ENCODE measurements around the gene KERA. TPM values are rescaled to one million over a fixed set of nuclear protein-coding genes. Genes with fewer than 3 reads are reported as not detected.
A peak's percentile ranks its signal among the peaks of the same experiment; 100 is the strongest.
"Not testable (repeated sequence)": the region's sequence is repeated elsewhere in the genome, so short reads cannot be mapped to it uniquely, and the experiment has no call there.

The KERA gene
- total RNA-seq: not detected
- long read RNA-seq: 0 reads

GRCh38 chr12:91057368-91058165 is at the start of gene KERA:
KERA (minus strand) TSS chr12:91058024; CDS start chr12:91056281, 1,743 bp downstream.
- DNase-seq (no peak), ATAC-seq (no peak)
- intact Hi-C loops (cut with micrococcal nuclease): no loop called here

GRCh38 chr12:91106283-91106682 is 48.5 kb upstream of the KERA start:
- intact Hi-C loops (cut with micrococcal nuclease): no loop called here
- ATAC-seq (no peak), DNase-seq (no peak)

- DNase-seq (no peak), ATAC-seq (peak; percentile 22)
- intact Hi-C loops (cut with micrococcal nuclease): no loop called here
Observed at GRCh38 chr12:91105807-91106206, 48.0 kb upstream of the KERA start.

- DNase-seq (no peak), ATAC-seq (no peak)
- intact Hi-C loops (cut with micrococcal nuclease): no loop called here
Observed at GRCh38 chr12:91104812-91105466, 47.1 kb upstream of the KERA start.

GRCh38 chr12:91103624-91104023 is 45.8 kb upstream of the KERA start:
- DNase-seq (no peak), ATAC-seq (no peak)
- intact Hi-C loops (cut with micrococcal nuclease): no loop called here

GRCh38 chr12:91103101-91103500 is 45.3 kb upstream of the KERA start:
- intact Hi-C loops (cut with micrococcal nuclease): no loop called here
- ATAC-seq: no peak
- DNase-seq: no peak

- ATAC-seq: no peak
- DNase-seq: no peak
- intact Hi-C loops (cut with micrococcal nuclease): no loop called here
Observed at GRCh38 chr12:91100906-91101305, 43.1 kb upstream of the KERA start.

GRCh38 chr12:91099836-91100235 is 42.0 kb upstream of the KERA start:
- DNase-seq (no peak), ATAC-seq (no peak)
- intact Hi-C loops (cut with micrococcal nuclease): no loop called here

GRCh38 chr12:91099341-91099740 is 41.5 kb upstream of the KERA start:
- intact Hi-C loops (cut with micrococcal nuclease): no loop called here
- no peak for ATAC-seq
- no peak for DNase-seq

GRCh38 chr12:91098941-91099340 is 41.1 kb upstream of the KERA start:
- DNase-seq (no peak), ATAC-seq (peak; percentile 56)
- intact Hi-C loops (cut with micrococcal nuclease): no loop called here

- DNase-seq (no peak), ATAC-seq (no peak)
- intact Hi-C loops (cut with micrococcal nuclease): no loop called here
Observed at GRCh38 chr12:91098461-91098860, 40.6 kb upstream of the KERA start.

- intact Hi-C loops (cut with micrococcal nuclease): no loop called here
- DNase-seq: no peak
- no peak for ATAC-seq
Observed at GRCh38 chr12:91094957-91095356, 37.1 kb upstream of the KERA start.

- ATAC-seq: no peak
- intact Hi-C loops (cut with micrococcal nuclease): no loop called here
Observed at GRCh38 chr12:91094032-91094662, 36.3 kb upstream of the KERA start.

GRCh38 chr12:91093341-91093740 is 35.5 kb upstream of the KERA start:
- intact Hi-C loops (cut with micrococcal nuclease): no loop called here
- ATAC-seq (no peak), DNase-seq (no peak)

More at GRCh38 chr12:91094032-91094662, 36.3 kb upstream of the KERA start:
- no peak for DNase-seq

GRCh38 chr12:91091916-91092715 is 34.3 kb upstream of the KERA start:
- no peak for DNase-seq
- ATAC-seq: no peak
- intact Hi-C loops (cut with micrococcal nuclease): no loop called here

- intact Hi-C loops (cut with micrococcal nuclease); DNase-seq; ATAC-seq: not testable (repeated sequence)
Observed at GRCh38 chr12:91089953-91090352, 32.1 kb upstream of the KERA start.

GRCh38 chr12:91080041-91080440 is 22.2 kb upstream of the KERA start:
- ATAC-seq (no peak), DNase-seq (no peak)
- intact Hi-C loops (cut with micrococcal nuclease): no loop called here

GRCh38 chr12:91078501-91078900 is 20.7 kb upstream of the KERA start:
- no peak for DNase-seq
- intact Hi-C loops (cut with micrococcal nuclease): no loop called here
- no peak for ATAC-seq

GRCh38 chr12:91077228-91077954 is 19.6 kb upstream of the KERA start:
- intact Hi-C loops (cut with micrococcal nuclease): no loop called here
- no peak for DNase-seq
- ATAC-seq: no peak

Data from left ventricle myocardium superior (tissue), 1 donor.